Mucosa of stomach (tissue), 1 donor: ENCODE measurements around the gene CDC25A.

Experiments
- H3K27me3 ChIP-seq: one replicate; pipeline ENCODE4 v1.7.0; 2013; ENCODE audit warnings: mild to moderate bottlenecking, low read length; ENCODE audit not compliant: control insufficient read depth, insufficient read depth
- H3K36me3 ChIP-seq: one replicate; pipeline ENCODE4 v1.7.0; 2013; ENCODE audit warnings: low read length; ENCODE audit not compliant: control insufficient read depth, insufficient read depth
- H3K4me1 ChIP-seq: one replicate; pipeline ENCODE4 v1.7.0; 2013; ENCODE audit warnings: mild to moderate bottlenecking, low read length; ENCODE audit not compliant: control insufficient read depth, insufficient read depth
- H3K4me3 ChIP-seq: one replicate; pipeline ENCODE4 v1.7.0; 2013; ENCODE audit warnings: low read length
- H3K9ac ChIP-seq: one replicate; pipeline ENCODE4 v1.7.0; 2013; ENCODE audit warnings: mild to moderate bottlenecking, low read length, moderate library complexity
- H3K9me3 ChIP-seq: one replicate; pipeline ENCODE4 v1.7.0; 2013; ENCODE audit warnings: mild to moderate bottlenecking, low read length, moderate library complexity; ENCODE audit not compliant: control insufficient read depth
- donor health status: Pancreatic carcinoma.

The CDC25A gene

GRCh38 chr3:48130321-48130904 lies 57.8 kb downstream of the CDC25A start:
- Histone ChIP-seq H3K4me1 (peaks cover 8% of the 10 kb centered on the region), H3K9me3 (no peaks in the 10 kb centered on the region), H3K27me3 (no peaks in the 10 kb centered on the region), H3K36me3 (no peaks in the 10 kb centered on the region), H3K9ac (no peak overlapping the region), H3K4me3 (no peak overlapping the region)

- no peaks in the 10 kb centered on the region for H3K27me3 ChIP-seq
- H3K36me3 ChIP-seq = no peaks in the 10 kb centered on the region
- no peaks in the 10 kb centered on the region for H3K9me3 ChIP-seq
- no peak overlapping the region for H3K4me3 ChIP-seq
- H3K4me1 ChIP-seq = peaks cover 8% of the 10 kb centered on the region
- H3K9ac ChIP-seq = no peak overlapping the region
Observed at GRCh38 chr3:48129921-48130320, 58.3 kb downstream of the CDC25A start.

- Histone ChIP-seq H3K9me3 (no peaks in the 10 kb centered on the region), H3K27me3 (no peaks in the 10 kb centered on the region), H3K9ac (no peak overlapping the region), H3K4me3 (no peak overlapping the region), H3K4me1 (peaks cover 8% of the 10 kb centered on the region), H3K36me3 (no peaks in the 10 kb centered on the region)
Observed at GRCh38 chr3:48128774-48129173, 59.4 kb downstream of the CDC25A start.

DNA sequence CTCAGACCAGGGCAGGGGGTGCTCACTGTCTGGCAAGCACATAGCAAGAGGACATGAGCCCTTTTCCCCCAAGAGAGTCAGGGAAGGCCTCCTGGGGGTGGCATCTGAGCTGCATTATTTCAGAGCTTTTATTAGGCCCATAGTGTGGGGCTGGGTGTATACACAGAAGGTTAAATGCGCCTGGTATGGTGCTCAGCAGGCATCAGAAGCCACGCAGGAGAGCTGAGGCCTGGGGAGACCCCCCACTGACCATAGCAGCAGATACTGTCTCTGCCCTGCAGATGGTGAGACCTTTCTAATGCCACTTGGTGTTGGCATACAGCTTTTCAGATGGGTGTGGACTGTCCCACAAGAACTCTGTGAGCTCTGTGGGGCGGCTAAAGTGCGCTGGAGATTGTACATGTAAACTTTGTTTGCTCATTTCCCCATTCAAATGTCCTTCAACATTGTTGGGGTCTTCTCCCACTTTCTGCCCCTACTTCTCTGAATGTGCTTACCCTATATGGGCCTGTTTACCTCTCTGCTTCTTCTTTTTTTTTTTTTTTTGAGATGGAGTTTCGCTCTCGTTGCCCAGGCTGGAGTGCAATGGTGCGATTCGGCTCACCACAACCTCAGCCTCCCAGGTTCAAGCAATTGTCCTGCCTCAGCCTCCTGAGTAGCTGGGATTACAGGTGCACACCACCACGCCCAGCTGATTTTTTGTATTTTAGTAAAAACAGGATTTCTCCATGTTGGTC lies 62.2 kb downstream of the CDC25A start:
- Histone ChIP-seq H3K4me3 (no peak overlapping the region), H3K9me3 (no peaks in the 10 kb centered on the region), H3K4me1 (peaks cover 8% of the 10 kb centered on the region), H3K27me3 (no peaks in the 10 kb centered on the region), H3K9ac (no peak overlapping the region), H3K36me3 (no peaks in the 10 kb centered on the region)

GRCh38 chr3:48125013-48125705 lies 63.1 kb downstream of the CDC25A start:
- H3K4me3 ChIP-seq = no peak overlapping the region
- peaks cover 1% of the 10 kb centered on the region for H3K4me1 ChIP-seq
- no peak overlapping the region for H3K9ac ChIP-seq

DNA sequence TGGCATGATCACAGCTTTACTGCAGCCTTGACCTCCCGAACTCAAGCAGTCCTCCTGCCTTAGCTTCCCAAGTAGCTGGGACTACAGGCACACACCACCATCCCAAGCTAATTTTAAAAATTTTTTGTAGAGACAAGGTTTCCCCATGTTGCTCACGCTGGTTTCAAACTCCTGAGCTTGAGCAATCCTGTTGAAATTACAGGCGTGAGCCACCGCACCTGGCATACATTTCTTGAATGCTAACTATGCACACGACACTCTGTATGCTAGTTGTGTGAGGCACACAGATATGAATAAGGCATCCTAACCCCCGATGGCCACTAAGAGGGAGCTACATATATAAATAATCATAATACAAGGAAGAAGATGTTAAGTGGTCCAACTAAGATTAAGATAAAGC lies 64.9 kb downstream of the CDC25A start:
- H3K27me3 ChIP-seq = no peaks in the 10 kb centered on the region

More at GRCh38 chr3:48125013-48125705, 63.1 kb downstream of the CDC25A start:
- H3K27me3 ChIP-seq = no peaks in the 10 kb centered on the region
- no peaks in the 10 kb centered on the region for H3K36me3 ChIP-seq
- H3K9me3 ChIP-seq = no peaks in the 10 kb centered on the region

DNA sequence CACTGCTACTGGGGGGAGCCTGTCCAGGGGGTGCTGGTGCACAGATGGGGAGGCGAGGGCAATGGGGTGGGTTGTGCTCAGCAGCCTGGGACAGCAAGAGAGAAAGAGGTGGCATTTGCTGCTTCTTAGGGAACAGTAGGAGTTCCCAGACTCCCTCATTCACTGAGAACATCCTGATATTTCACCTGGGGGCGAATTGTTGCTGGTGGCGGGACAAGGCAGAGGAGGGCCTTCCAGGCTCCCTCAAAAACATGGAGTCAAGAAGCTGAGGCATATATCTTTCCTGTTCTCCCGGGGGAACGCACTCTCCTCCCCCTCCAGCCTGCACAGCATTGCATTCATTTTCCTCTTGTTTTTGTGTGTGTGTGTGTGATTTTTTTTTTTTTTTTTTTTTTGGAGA lies 65.7 kb downstream of the CDC25A start:
- no peaks in the 10 kb centered on the region for H3K27me3 ChIP-seq
- H3K36me3 ChIP-seq = no peaks in the 10 kb centered on the region
- no peaks in the 10 kb centered on the region for H3K9me3 ChIP-seq
- H3K4me3 ChIP-seq = no peak overlapping the region
- no peaks in the 10 kb centered on the region for H3K4me1 ChIP-seq
- no peak overlapping the region for H3K9ac ChIP-seq

More for the DNA sequence above, 64.9 kb downstream of the CDC25A start:
- no peak overlapping the region for H3K9ac ChIP-seq
- H3K9me3 ChIP-seq = no peaks in the 10 kb centered on the region
- no peaks in the 10 kb centered on the region for H3K36me3 ChIP-seq
- H3K4me3 ChIP-seq = no peak overlapping the region
- H3K4me1 ChIP-seq = no peaks in the 10 kb centered on the region

GRCh38 chr3:48120223-48120622 lies 68.0 kb downstream of the CDC25A start:
- H3K27me3 ChIP-seq = no peaks in the 10 kb centered on the region
- H3K4me1 ChIP-seq = no peaks in the 10 kb centered on the region
- no peak overlapping the region for H3K9ac ChIP-seq
- H3K9me3 ChIP-seq = no peaks in the 10 kb centered on the region
- no peak overlapping the region for H3K4me3 ChIP-seq
- H3K36me3 ChIP-seq = no peaks in the 10 kb centered on the region

- no peaks in the 10 kb centered on the region for H3K36me3 ChIP-seq
- H3K27me3 ChIP-seq = no peaks in the 10 kb centered on the region
- no peak overlapping the region for H3K4me3 ChIP-seq
- H3K9me3 ChIP-seq = no peaks in the 10 kb centered on the region
- no peak overlapping the region for H3K9ac ChIP-seq
- no peaks in the 10 kb centered on the region for H3K4me1 ChIP-seq
Observed at GRCh38 chr3:48119505-48120193, 68.6 kb downstream of the CDC25A start.

- H3K4me3 ChIP-seq = no peak overlapping the region
- H3K4me1 ChIP-seq = no peaks in the 10 kb centered on the region
- no peaks in the 10 kb centered on the region for H3K9me3 ChIP-seq
- H3K27me3 ChIP-seq = no peaks in the 10 kb centered on the region
- no peak overlapping the region for H3K9ac ChIP-seq
- H3K36me3 ChIP-seq = no peaks in the 10 kb centered on the region
Observed at GRCh38 chr3:48118928-48119327, 69.3 kb downstream of the CDC25A start.

DNA sequence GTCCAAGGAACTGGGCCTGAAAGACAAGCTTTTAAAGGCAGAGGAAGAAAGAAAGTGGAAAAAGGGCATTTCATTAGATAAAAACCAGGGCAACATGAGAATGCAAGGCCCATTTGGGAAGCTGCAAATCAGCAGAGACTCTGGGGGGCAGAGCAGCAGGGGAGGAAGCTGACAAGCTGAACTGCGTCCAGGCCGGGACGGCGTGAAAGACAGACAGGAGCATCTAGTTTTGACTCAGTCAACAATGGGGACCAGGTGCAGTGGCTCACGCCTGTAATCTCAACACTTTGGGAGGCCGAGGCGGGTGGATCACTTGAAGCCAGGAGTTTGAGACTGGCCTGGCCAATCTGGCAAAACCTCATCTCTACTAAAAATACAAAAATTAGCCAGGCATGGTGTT lies 69.9 kb downstream of the CDC25A start:
- Histone ChIP-seq H3K9ac (no peak overlapping the region), H3K9me3 (no peaks in the 10 kb centered on the region), H3K27me3 (no peaks in the 10 kb centered on the region), H3K36me3 (no peaks in the 10 kb centered on the region), H3K4me3 (no peak overlapping the region), H3K4me1 (no peaks in the 10 kb centered on the region)

GRCh38 chr3:48112813-48113212 lies 75.4 kb downstream of the CDC25A start:
- Histone ChIP-seq H3K36me3 (no peaks in the 10 kb centered on the region), H3K9ac (no peak overlapping the region), H3K27me3 (no peaks in the 10 kb centered on the region), H3K4me1 (no peaks in the 10 kb centered on the region), H3K9me3 (no peaks in the 10 kb centered on the region), H3K4me3 (no peak overlapping the region)
